ENCODE data around the gene HBD.
"Not testable (repeated sequence)": the region's sequence is repeated elsewhere in the genome, so short reads cannot be mapped to it uniquely, and the experiment has no call there.

The HBD gene

GRCh38 chr11:5250543-5251204, 16.4 kb upstream of the HBD start:
- no peaks in the 10 kb centered on the region for H3F3A ChIP-seq (ENCODE audit: insufficient read depth)
- no peak for TF ChIP-seq EZH2phosphoT487 (conservative IDR thresholded peaks at IDR 0.05; ENCODE audit: low read length)
- no peak overlapping the region for H3K9ac ChIP-seq (ENCODE audit: low read length)
- no peak overlapping the region for H3K27ac ChIP-seq (ENCODE audit: low read depth, low read length)
- H3K9me2 ChIP-seq (replicated peaks; ENCODE audit: insufficient read depth, low read length): no peaks in the 10 kb centered on the region
- H3K27me3 ChIP-seq (ENCODE audit: low read length): no peaks in the 10 kb centered on the region
- H2AFZ ChIP-seq (ENCODE audit: low read depth, low read length, severe bottlenecking): no peak overlapping the region
- no peaks in the 10 kb centered on the region for H3K36me3 ChIP-seq (ENCODE audit: low read length)
- no peak overlapping the region for H3K4me2 ChIP-seq (ENCODE audit: low read depth, low read length, poor library complexity, severe bottlenecking)
- H3K4me3 ChIP-seq (ENCODE audit: insufficient read depth, low read length, poor library complexity, severe bottlenecking): no peak overlapping the region
- H3K9me3 ChIP-seq (ENCODE audit: insufficient read depth, low read length): no peaks in the 10 kb centered on the region
- H4K20me1 ChIP-seq (ENCODE audit: low read depth, low read length): no peaks in the 10 kb centered on the region
- H3K79me2 ChIP-seq (ENCODE audit: insufficient read depth, low read length): no peaks in the 10 kb centered on the region

- H3K27ac ChIP-seq (ENCODE audit: low read depth, low read length); H3F3A ChIP-seq (ENCODE audit: insufficient read depth); H3K9me3 ChIP-seq (ENCODE audit: insufficient read depth, low read length); H4K20me1 ChIP-seq (ENCODE audit: low read depth, low read length); H3K4me3 ChIP-seq (ENCODE audit: insufficient read depth, low read length, poor library complexity, severe bottlenecking); H3K36me3 ChIP-seq (ENCODE audit: low read length); H3K9ac ChIP-seq (ENCODE audit: low read length); H2AFZ ChIP-seq (ENCODE audit: low read depth, low read length, severe bottlenecking); H3K9me2 ChIP-seq (replicated peaks; ENCODE audit: insufficient read depth, low read length); H3K4me2 ChIP-seq (ENCODE audit: low read depth, low read length, poor library complexity, severe bottlenecking); H3K79me2 ChIP-seq (ENCODE audit: insufficient read depth, low read length); H3K27me3 ChIP-seq (ENCODE audit: low read length): not testable (repeated sequence)
Observed at GRCh38 chr11:5249807-5250396, 15.6 kb upstream of the HBD start, which contains the start of gene HBG1. Gene HBG1, minus strand, starts transcription at chr11:5249857. Its CDS starts 53 bp downstream, at chr11:5249804.

- H3K79me2 ChIP-seq (ENCODE audit: insufficient read depth, low read length); H3K27ac ChIP-seq (ENCODE audit: low read depth, low read length); H3K9me3 ChIP-seq (ENCODE audit: insufficient read depth, low read length); H4K20me1 ChIP-seq (ENCODE audit: low read depth, low read length); H3K9ac ChIP-seq (ENCODE audit: low read length); H3K36me3 ChIP-seq (ENCODE audit: low read length); H2AFZ ChIP-seq (ENCODE audit: low read depth, low read length, severe bottlenecking); H3K27me3 ChIP-seq (ENCODE audit: low read length); H3K9me2 ChIP-seq (replicated peaks; ENCODE audit: insufficient read depth, low read length); H3K4me3 ChIP-seq (ENCODE audit: insufficient read depth, low read length, poor library complexity, severe bottlenecking); H3F3A ChIP-seq (ENCODE audit: insufficient read depth); H3K4me2 ChIP-seq (ENCODE audit: low read depth, low read length, poor library complexity, severe bottlenecking): not testable (repeated sequence)
Observed at GRCh38 chr11:5248498-5248897, 14.2 kb upstream of the HBD start.

GRCh38 chr11:5247472-5248192, 13.3 kb upstream of the HBD start:
- Histone ChIP-seq H3K9me2 (replicated peaks; ENCODE audit: insufficient read depth, low read length) (no peaks in the 10 kb centered on the region), H3F3A (ENCODE audit: insufficient read depth) (no peaks in the 10 kb centered on the region), H3K27ac (ENCODE audit: low read depth, low read length) (no peak overlapping the region), H3K79me2 (ENCODE audit: insufficient read depth, low read length) (no peaks in the 10 kb centered on the region), H3K9me3 (ENCODE audit: insufficient read depth, low read length) (no peaks in the 10 kb centered on the region), H3K9ac (ENCODE audit: low read length) (no peak overlapping the region), H4K20me1 (ENCODE audit: low read depth, low read length) (no peaks in the 10 kb centered on the region), H3K4me2 (ENCODE audit: low read depth, low read length, poor library complexity, severe bottlenecking) (no peak overlapping the region), H3K4me3 (ENCODE audit: insufficient read depth, low read length, poor library complexity, severe bottlenecking) (no peak overlapping the region), H2AFZ (ENCODE audit: low read depth, low read length, severe bottlenecking) (no peak overlapping the region), H3K27me3 (ENCODE audit: low read length) (no peaks in the 10 kb centered on the region), H3K36me3 (ENCODE audit: low read length) (no peaks in the 10 kb centered on the region)
- TF ChIP-seq EZH2phosphoT487 (conservative IDR thresholded peaks at IDR 0.05; ENCODE audit: low read length) (no peak), CTCF (IDR thresholded peaks at IDR 0.05; ENCODE audit: insufficient read depth, low read length, poor library complexity, severe bottlenecking) (no peak)

Data from SU-DHL-6 (cell line).